Neural progenitor cell (in vitro differentiated cells): ENCODE measurements around the gene UNC119B. TPM values are rescaled to one million over a fixed set of nuclear protein-coding genes. Genes with fewer than 3 reads are reported as not detected.

Source experiments
- DNase-seq: peaks from one replicate; pipeline ENCODE4 v3.0.0-alpha.2; 2016; ENCODE audit warnings: low spot score
- H2AFZ ChIP-seq: fragments of 200-600 bp; sonication (generic); replicated peaks from 2 replicates; pipeline ENCODE4 v1.6.1; 2016; ENCODE audit warnings: antibody characterized with exemption
- H3F3A ChIP-seq: fragments of 200-600 bp; sonication (generic); 2 replicates; pipeline ENCODE4 v1.6.1; 2016; ENCODE audit warnings: antibody characterized with exemption, low read depth
- H3K27ac ChIP-seq: fragments of 200-600 bp; sonication (generic); 2 replicates; pipeline ENCODE4 v1.5.1; 2016; ENCODE audit warnings: mild to moderate bottlenecking
- H3K27me3 ChIP-seq: fragments of 200-600 bp; sonication (generic); 2 replicates; pipeline ENCODE4 v1.6.1; 2016; ENCODE audit warnings: mild to moderate bottlenecking, moderate library complexity
- H3K36me3 ChIP-seq: fragments of 200-600 bp; sonication (generic); 2 replicates; pipeline ENCODE4 v1.5.1; 2016
- H3K4me1 ChIP-seq: fragments of 200-600 bp; sonication (generic); 2 replicates; pipeline ENCODE4 v1.6.1; 2016; ENCODE audit warnings: mixed run types
- H3K4me2 ChIP-seq: fragments of 200-600 bp; sonication (generic); 2 replicates; pipeline ENCODE4 v1.6.1; 2016
- H3K4me3 ChIP-seq: fragments of 200-600 bp; sonication (generic); 2 replicates; pipeline ENCODE4 v1.5.1; 2016
- H3K79me2 ChIP-seq: fragments of 200-600 bp; sonication (generic); 2 replicates; pipeline ENCODE4 v1.6.1; 2016; ENCODE audit warnings: low read depth
- H3K9ac ChIP-seq: fragments of 200-600 bp; sonication (generic); 2 replicates; pipeline ENCODE4 v1.6.1; 2016
- H3K9me3 ChIP-seq: fragments of 200-600 bp; sonication (generic); 2 replicates; pipeline ENCODE4 v1.5.1; 2016; ENCODE audit warnings: low read depth
- H4K20me1 ChIP-seq: fragments of 200-600 bp; sonication (generic); 2 replicates; pipeline ENCODE4 v1.6.1; 2016; ENCODE audit warnings: low read depth
- H3K27ac Mint-ChIP-seq: 3 replicates; pipeline ENCODE4 v1.8.0; 2021; ENCODE audit warnings: mixed read lengths
- H3K27me3 Mint-ChIP-seq: 2 replicates; pipeline ENCODE4 v1.8.0; 2022; ENCODE audit warnings: low read depth, mild to moderate bottlenecking, inconsistent platforms, moderate library complexity, mixed read lengths; ENCODE audit not compliant: insufficient read depth
- H3K36me3 Mint-ChIP-seq: 3 replicates; pipeline ENCODE4 v1.8.0; 2021; ENCODE audit warnings: mixed read lengths
- H3K4me1 Mint-ChIP-seq: 3 replicates; pipeline ENCODE4 v1.8.0; 2021; ENCODE audit warnings: mixed read lengths
- H3K4me3 Mint-ChIP-seq: 3 replicates; pipeline ENCODE4 v1.8.0; 2021; ENCODE audit warnings: mild to moderate bottlenecking, moderate library complexity, mixed read lengths
- H3K9me3 Mint-ChIP-seq: 3 replicates; pipeline ENCODE4 v1.8.0; 2020; ENCODE audit warnings: mixed read lengths
- CTCF ChIP-seq: fragments of 200-600 bp; sonication (generic); IDR thresholded peaks from 2 replicates; pipeline ENCODE4 v1.5.1; 2017; ENCODE audit warnings: antibody characterized with exemption, mild to moderate bottlenecking
- EZH2 ChIP-seq: fragments of 200-600 bp; sonication (generic); IDR thresholded peaks from 2 replicates; pipeline ENCODE4 v1.6.1; 2017; ENCODE audit warnings: antibody characterized with exemption, mild to moderate bottlenecking, moderate library complexity
- EZH2phosphoT487 ChIP-seq: fragments of 200-600 bp; sonication (generic); IDR thresholded peaks from 2 replicates; pipeline ENCODE4 v1.6.1; 2017; ENCODE audit warnings: antibody characterized with exemption
- total RNA-seq: library from RNA; depleted of rRNA; stranded (reverse); fragments of >200 nt; gene quantifications from 2 replicates; pipeline ENCODE4 v1.2.3, GENCODE V29; 2015; ENCODE audit warnings: low replicate concordance

UNC119B gene
- total RNA-seq, 1 donor from 2014 or later, result 58.9 TPM

GRCh38 chr12:120737557-120738251 is 27.4 kb downstream of the UNC119B start:
- no peaks in the 10 kb centered on the region for H4K20me1 ChIP-seq

GRCh38 chr12:120738252-120739030 is 28.2 kb downstream of the UNC119B start:
- no peaks in the 10 kb centered on the region for H3K27me3 ChIP-seq
- H3K9me3 Mint-ChIP-seq, result peaks cover 2% of the 10 kb centered on the region
- no peaks in the 10 kb centered on the region for H3K79me2 ChIP-seq
- no peak overlapping the region for H3K4me3 ChIP-seq
- DNase-seq, result no peak
- no peak overlapping the region for H3K4me2 ChIP-seq
- H3K27ac ChIP-seq, result no peak overlapping the region
- H3K9me3 ChIP-seq, result no peaks in the 10 kb centered on the region
- no peak overlapping the region for H3K4me3 Mint-ChIP-seq
- no peaks in the 10 kb centered on the region for H4K20me1 ChIP-seq
- H3K27ac Mint-ChIP-seq, result no peak overlapping the region
- no peaks in the 10 kb centered on the region for H3K36me3 ChIP-seq
- no peak overlapping the region for H2AFZ ChIP-seq
- peaks cover 6% of the 10 kb centered on the region for H3K27me3 Mint-ChIP-seq
- H3K4me1 ChIP-seq, result no peaks in the 10 kb centered on the region
- TF ChIP-seq EZH2phosphoT487, result no peak
- TF ChIP-seq CTCF, result no peak
- no peak for TF ChIP-seq EZH2
- no peaks in the 10 kb centered on the region for H3K4me1 Mint-ChIP-seq
- peaks cover 3% of the 10 kb centered on the region for H3K36me3 Mint-ChIP-seq
- no peak overlapping the region for H3K9ac ChIP-seq
- H3F3A ChIP-seq, result no peaks in the 10 kb centered on the region

More at GRCh38 chr12:120737557-120738251, 27.4 kb downstream of the UNC119B start:
- no peaks in the 10 kb centered on the region for H3K9me3 ChIP-seq
- no peak overlapping the region for H3K9ac ChIP-seq
- H3F3A ChIP-seq, result no peaks in the 10 kb centered on the region
- H3K4me3 ChIP-seq, result no peak overlapping the region
- no peak overlapping the region for H3K27ac ChIP-seq
- H3K27ac Mint-ChIP-seq, result no peak overlapping the region
- peaks cover 8% of the 10 kb centered on the region for H3K27me3 Mint-ChIP-seq
- no peaks in the 10 kb centered on the region for H3K4me1 Mint-ChIP-seq
- no peaks in the 10 kb centered on the region for H3K27me3 ChIP-seq
- peaks cover 5% of the 10 kb centered on the region for H3K36me3 Mint-ChIP-seq
- TF ChIP-seq CTCF (peak; percentile 52), EZH2 (no peak)
- H3K4me2 ChIP-seq, result no peak overlapping the region
- H3K4me1 ChIP-seq, result no peaks in the 10 kb centered on the region
- peak; percentile 56 for DNase-seq
- H3K9me3 Mint-ChIP-seq, result peaks cover 2% of the 10 kb centered on the region
- no peaks in the 10 kb centered on the region for H3K79me2 ChIP-seq
- no peak overlapping the region for H3K4me3 Mint-ChIP-seq
- H2AFZ ChIP-seq, result no peak overlapping the region
- H3K36me3 ChIP-seq, result no peaks in the 10 kb centered on the region

- H3K4me1 Mint-ChIP-seq, result no peaks in the 10 kb centered on the region
- Histone ChIP-seq H3K27me3 (no peaks in the 10 kb centered on the region), H3F3A (no peaks in the 10 kb centered on the region), H3K9ac (no peak overlapping the region), H3K4me1 (no peaks in the 10 kb centered on the region), H3K27ac (no peak overlapping the region), H3K4me2 (no peak overlapping the region), H2AFZ (no peak overlapping the region), H3K79me2 (no peaks in the 10 kb centered on the region), H3K9me3 (no peaks in the 10 kb centered on the region), H3K36me3 (no peaks in the 10 kb centered on the region), H3K4me3 (no peak overlapping the region), H4K20me1 (no peaks in the 10 kb centered on the region)
- H3K27me3 Mint-ChIP-seq, result peaks cover 2% of the 10 kb centered on the region
- no peak for DNase-seq
- H3K4me3 Mint-ChIP-seq, result no peak overlapping the region
- no peaks in the 10 kb centered on the region for H3K9me3 Mint-ChIP-seq
- TF ChIP-seq EZH2, result no peak
- no peak for TF ChIP-seq CTCF
- no peak for TF ChIP-seq EZH2phosphoT487
- H3K36me3 Mint-ChIP-seq, result no peaks in the 10 kb centered on the region
- H3K27ac Mint-ChIP-seq, result no peak overlapping the region
These were observed 28.9 kb downstream of the UNC119B start for GRCh38 chr12:120739031-120739762.
